ENCODE results near the gene IL1RN. TPM values are rescaled to one million over a fixed set of nuclear protein-coding genes. Genes with fewer than 3 reads are reported as not detected.

Gene IL1RN
- total and polyA plus RNA-seq, 2 donors (not counting 3 experiments of a cell fraction or from before 2014, with no cell fraction given): not detected

DNA sequence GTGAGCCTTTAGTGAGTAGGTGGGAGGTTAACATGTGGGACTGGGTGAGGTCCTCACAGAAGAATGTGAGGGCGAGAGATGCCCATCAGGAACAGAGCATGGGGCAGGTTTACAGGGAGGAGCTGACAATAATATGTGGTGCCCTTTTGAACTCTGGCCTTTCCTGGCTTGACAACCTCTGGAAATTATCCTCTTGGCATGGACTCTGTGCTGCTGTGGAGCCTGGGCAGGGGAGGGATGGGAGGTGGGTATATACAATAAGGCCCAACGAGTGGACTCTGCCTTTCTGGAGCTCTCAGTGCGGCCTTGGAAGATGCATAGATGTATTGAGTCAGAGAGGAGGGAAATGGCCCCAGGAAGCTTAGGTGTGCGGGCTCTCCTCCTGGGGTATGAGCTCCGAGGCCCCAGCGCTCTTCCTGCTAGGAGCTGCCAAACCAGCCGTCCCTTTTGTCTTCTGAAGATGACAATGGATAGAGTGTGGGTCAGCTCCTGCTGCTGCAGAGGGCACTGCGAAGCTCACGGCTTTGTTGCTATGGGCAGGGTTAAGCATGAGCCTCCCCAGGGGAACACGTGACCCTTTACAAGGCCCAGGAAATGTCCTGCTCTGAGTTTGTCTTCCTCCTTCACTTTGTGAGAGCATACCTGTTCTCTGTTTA is 37.7 kb downstream of the IL1RN start:
- H3K9ac ChIP-seq (replicated peaks; ENCODE audit: extremely low read depth, insufficient read depth, low read length): no peak overlapping the region
- no peaks in the 10 kb centered on the region for H4K20me1 ChIP-seq (replicated peaks; ENCODE audit: control insufficient read depth, extremely low read depth, insufficient read depth, low read length)
- no peak for DNase-seq (ENCODE audit: low read depth, low spot score)
- peaks cover 4% of the 10 kb centered on the region for H3K4me1 ChIP-seq (ENCODE audit: control insufficient read depth, extremely low read depth, insufficient read depth, low read length)
- no peaks in the 10 kb centered on the region for H3K36me3 ChIP-seq (ENCODE audit: control insufficient read depth in 2 of 2, extremely low read depth in 1 of 2, insufficient read depth in 2 of 2, low read length in 2 of 2)
- no peaks in the 10 kb centered on the region for H3K9me1 ChIP-seq (replicated peaks; ENCODE audit: control insufficient read depth, extremely low read depth, insufficient read depth, low read length)
- H3K79me2 ChIP-seq (ENCODE audit: control insufficient read depth, insufficient read depth, low read length): no peaks in the 10 kb centered on the region
- POLR2A ChIA-PET: no interaction called here
- H3K27ac ChIP-seq (ENCODE audit: insufficient read depth, low read depth, low read length): no peak overlapping the region
- H3K9me3 ChIP-seq (replicated peaks; ENCODE audit: control insufficient read depth, insufficient read depth, low read length): no peaks in the 10 kb centered on the region
- BruUV-seq (replicated peaks): no TSS peak
- dilution Hi-C loops (cut with MboI; ENCODE audit: extremely low pct_ligation_motif_present, low sequenced_read_pairs) (no loop called here), intact Hi-C loops (cut with micrococcal nuclease) (no loop called here)
- no peak overlapping the region for H3K4me2 ChIP-seq (ENCODE audit: insufficient read depth, low read length)
- CTCF ChIA-PET: interaction anchor here (0.7 to 5.3 kb wide), 5 partner anchors 15 to 225 kb away, joined by 3 to 48 read pairs (median 4); no protein-coding TSS in a partner anchor
- FAIRE-seq: no peak
- no peak overlapping the region for H2AFZ ChIP-seq (ENCODE audit: low read depth, low read length)
- no peak for TF ChIP-seq POLR2A (IDR thresholded peaks at IDR 0.05; ENCODE audit: low read depth, low read length)
- no peak for TF ChIP-seq GATA2 (IDR thresholded peaks at IDR 0.05; ENCODE audit: insufficient read depth, insufficient read length, low read depth, low read length)
- TF ChIP-seq, protein P1, sequence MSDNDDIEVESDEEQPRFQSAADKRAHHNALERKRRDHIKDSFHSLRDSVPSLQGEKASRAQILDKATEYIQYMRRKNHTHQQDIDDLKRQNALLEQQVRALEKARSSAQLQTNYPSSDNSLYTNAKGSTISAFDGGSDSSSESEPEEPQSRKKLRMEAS (IDR thresholded peaks at IDR 0.05; ENCODE audit: insufficient read depth, insufficient read length): no peak
- no peak for TF ChIP-seq POLR2AphosphoS5 (IDR thresholded peaks at IDR 0.05; ENCODE audit: insufficient read depth, low read depth, low read length)
- no peak for TF ChIP-seq FOS (IDR thresholded peaks at IDR 0.05; ENCODE audit: borderline replicate concordance, insufficient read depth, low read length)
- TF ChIP-seq JUN (IDR thresholded peaks at IDR 0.05; ENCODE audit: borderline replicate concordance, insufficient read depth, insufficient read length, low read depth): no peak
- TF ChIP-seq EZH2 (IDR thresholded peaks at IDR 0.05; ENCODE audit: borderline replicate concordance, low read depth, low read length, severe bottlenecking): no peak
- TF ChIP-seq, protein P2, sequence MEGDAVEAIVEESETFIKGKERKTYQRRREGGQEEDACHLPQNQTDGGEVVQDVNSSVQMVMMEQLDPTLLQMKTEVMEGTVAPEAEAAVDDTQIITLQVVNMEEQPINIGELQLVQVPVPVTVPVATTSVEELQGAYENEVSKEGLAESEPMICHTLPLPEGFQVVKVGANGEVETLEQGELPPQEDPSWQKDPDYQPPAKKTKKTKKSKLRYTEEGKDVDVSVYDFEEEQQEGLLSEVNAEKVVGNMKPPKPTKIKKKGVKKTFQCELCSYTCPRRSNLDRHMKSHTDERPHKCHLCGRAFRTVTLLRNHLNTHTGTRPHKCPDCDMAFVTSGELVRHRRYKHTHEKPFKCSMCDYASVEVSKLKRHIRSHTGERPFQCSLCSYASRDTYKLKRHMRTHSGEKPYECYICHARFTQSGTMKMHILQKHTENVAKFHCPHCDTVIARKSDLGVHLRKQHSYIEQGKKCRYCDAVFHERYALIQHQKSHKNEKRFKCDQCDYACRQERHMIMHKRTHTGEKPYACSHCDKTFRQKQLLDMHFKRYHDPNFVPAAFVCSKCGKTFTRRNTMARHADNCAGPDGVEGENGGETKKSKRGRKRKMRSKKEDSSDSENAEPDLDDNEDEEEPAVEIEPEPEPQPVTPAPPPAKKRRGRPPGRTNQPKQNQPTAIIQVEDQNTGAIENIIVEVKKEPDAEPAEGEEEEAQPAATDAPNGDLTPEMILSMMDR (IDR thresholded peaks at IDR 0.05; ENCODE audit: extremely low read depth in 1 of 2, insufficient read depth in 1 of 2, low read depth in 1 of 2, low read length in 2 of 2): no peak
- no peak for TF ChIP-seq MYC (IDR thresholded peaks at IDR 0.05; ENCODE audit: low read depth, low read length)
- no peak overlapping the region for H3K4me3 ChIP-seq (replicated peaks in 1 of 3; ENCODE audit: insufficient read depth in 1 of 3, low read depth in 1 of 3, low read length in 3 of 3)
- H3K27me3 ChIP-seq (ENCODE audit: control insufficient read depth in 2 of 2, insufficient read depth in 2 of 2, low read length in 2 of 2): peaks cover 0 to 20% of the 10 kb centered on the region in 2 experiments
